ENCODE results near the gene SYNDIG1. TPM values are rescaled to one million over a fixed set of nuclear protein-coding genes. Genes with fewer than 3 reads are reported as not detected.

The SYNDIG1 gene
- total RNA-seq, 1 experiment from 2014 or later, result not detected

- H3K27me3 Mint-ChIP-seq (ENCODE audit: insufficient read depth, unreplicated experiment), result peaks cover 15% of the 10 kb centered on the region
- no peak overlapping the region for H3K4me3 ChIP-seq (ENCODE audit: low read depth, low read length)
- BruUV-seq (replicated peaks), result no TSS peak
- H3K4me1 ChIP-seq, result no peaks in the 10 kb centered on the region
- H3K36me3 Mint-ChIP-seq (ENCODE audit: insufficient read depth, unreplicated experiment), result no peaks in the 10 kb centered on the region
- no peaks in the 10 kb centered on the region for H3K9me3 ChIP-seq
- POLR2A ChIA-PET, result no interaction called here
- H3K4me3 Mint-ChIP-seq (ENCODE audit: unreplicated experiment), result no peak overlapping the region
- H3K27me3 ChIP-seq (replicated peaks; ENCODE audit: control insufficient read depth, insufficient read depth, low read length), result no peaks in the 10 kb centered on the region
- H3K9me3 Mint-ChIP-seq (ENCODE audit: unreplicated experiment), result no peaks in the 10 kb centered on the region
- H3K4me1 Mint-ChIP-seq (ENCODE audit: low read depth, unreplicated experiment), result no peaks in the 10 kb centered on the region
- no peak for DNase-seq
- CTCF ChIA-PET, result no interaction called here
- no peak overlapping the region for H3K27ac Mint-ChIP-seq (ENCODE audit: unreplicated experiment)
- TF ChIP-seq, protein P1, sequence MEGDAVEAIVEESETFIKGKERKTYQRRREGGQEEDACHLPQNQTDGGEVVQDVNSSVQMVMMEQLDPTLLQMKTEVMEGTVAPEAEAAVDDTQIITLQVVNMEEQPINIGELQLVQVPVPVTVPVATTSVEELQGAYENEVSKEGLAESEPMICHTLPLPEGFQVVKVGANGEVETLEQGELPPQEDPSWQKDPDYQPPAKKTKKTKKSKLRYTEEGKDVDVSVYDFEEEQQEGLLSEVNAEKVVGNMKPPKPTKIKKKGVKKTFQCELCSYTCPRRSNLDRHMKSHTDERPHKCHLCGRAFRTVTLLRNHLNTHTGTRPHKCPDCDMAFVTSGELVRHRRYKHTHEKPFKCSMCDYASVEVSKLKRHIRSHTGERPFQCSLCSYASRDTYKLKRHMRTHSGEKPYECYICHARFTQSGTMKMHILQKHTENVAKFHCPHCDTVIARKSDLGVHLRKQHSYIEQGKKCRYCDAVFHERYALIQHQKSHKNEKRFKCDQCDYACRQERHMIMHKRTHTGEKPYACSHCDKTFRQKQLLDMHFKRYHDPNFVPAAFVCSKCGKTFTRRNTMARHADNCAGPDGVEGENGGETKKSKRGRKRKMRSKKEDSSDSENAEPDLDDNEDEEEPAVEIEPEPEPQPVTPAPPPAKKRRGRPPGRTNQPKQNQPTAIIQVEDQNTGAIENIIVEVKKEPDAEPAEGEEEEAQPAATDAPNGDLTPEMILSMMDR (IDR thresholded peaks at IDR 0.05; ENCODE audit: insufficient read depth in 1 of 2, low read depth in 1 of 2, low read length in 1 of 2, severe bottlenecking in 1 of 2, unreplicated experiment in 1 of 2), result no peak
- no peaks in the 10 kb centered on the region for H3K36me3 ChIP-seq (ENCODE audit: control insufficient read depth, insufficient read depth, low read length)
- intact Hi-C loops (cut with micrococcal nuclease; ENCODE audit: unreplicated experiment), result no loop called here
Observed at GRCh38 chr20:24446811-24447210, 22.6 kb upstream of the SYNDIG1 start.

GRCh38 chr20:24448170-24448569, 21.3 kb upstream of the SYNDIG1 start:
- H3K9me3 Mint-ChIP-seq (ENCODE audit: unreplicated experiment), result no peaks in the 10 kb centered on the region
- no peak overlapping the region for H3K27ac Mint-ChIP-seq (ENCODE audit: unreplicated experiment)
- Histone ChIP-seq H3K36me3 (ENCODE audit: control insufficient read depth, insufficient read depth, low read length) (no peaks in the 10 kb centered on the region), H3K4me1 (no peaks in the 10 kb centered on the region), H3K27me3 (replicated peaks; ENCODE audit: control insufficient read depth, insufficient read depth, low read length) (no peaks in the 10 kb centered on the region), H3K9me3 (no peaks in the 10 kb centered on the region), H3K4me3 (ENCODE audit: low read depth, low read length) (no peak overlapping the region)
- peaks cover 23% of the 10 kb centered on the region for H3K27me3 Mint-ChIP-seq (ENCODE audit: insufficient read depth, unreplicated experiment)
- intact Hi-C loops (cut with micrococcal nuclease; ENCODE audit: unreplicated experiment), result no loop called here
- TF ChIP-seq, protein P1 (IDR thresholded peaks at IDR 0.05; ENCODE audit: insufficient read depth in 1 of 2, low read depth in 1 of 2, low read length in 1 of 2, severe bottlenecking in 1 of 2, unreplicated experiment in 1 of 2), result no peak
- no peak overlapping the region for H3K4me3 Mint-ChIP-seq (ENCODE audit: unreplicated experiment)
- ChIA-PET CTCF (interaction anchor here (1.3 kb wide), 1 partner anchor 333 kb away, joined by 5 read pairs; no protein-coding TSS in a partner anchor), POLR2A (no interaction called here)
- DNase-seq, result no peak
- H3K4me1 Mint-ChIP-seq (ENCODE audit: low read depth, unreplicated experiment), result no peaks in the 10 kb centered on the region
- H3K36me3 Mint-ChIP-seq (ENCODE audit: insufficient read depth, unreplicated experiment), result no peaks in the 10 kb centered on the region
- no TSS peak for BruUV-seq (replicated peaks)

DNA sequence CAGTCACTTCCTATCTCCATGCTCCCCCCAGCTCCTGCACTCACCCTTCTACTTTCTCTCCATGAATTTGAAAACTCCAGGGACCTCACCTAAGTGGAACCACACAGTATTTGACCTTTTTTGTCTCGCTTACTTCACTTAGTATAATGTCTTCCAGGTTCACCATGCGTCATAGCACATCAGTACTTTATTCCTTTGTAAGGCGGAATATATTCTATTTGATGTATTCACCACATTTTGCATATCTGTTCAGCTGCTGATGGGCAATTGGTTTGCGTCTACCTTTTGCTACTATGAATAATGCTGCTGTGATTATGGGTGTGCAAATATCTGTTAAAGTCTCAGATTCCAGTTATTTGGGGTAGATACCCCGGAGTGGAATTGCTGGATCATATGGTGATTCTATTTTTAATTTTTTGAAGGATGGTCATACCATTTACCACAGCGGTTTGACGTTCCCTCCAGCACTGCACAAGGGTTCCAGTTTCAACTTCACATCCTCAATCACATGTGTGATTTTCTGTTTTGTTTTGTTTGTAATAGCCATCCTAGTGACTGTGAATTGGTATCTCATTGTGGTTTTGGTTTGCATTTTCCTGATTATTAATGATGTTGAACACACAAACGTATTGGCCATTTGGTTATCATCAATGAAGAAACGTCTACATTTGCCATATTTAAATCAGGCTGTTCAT, 20.3 kb upstream of the SYNDIG1 start:
- H3K27me3 ChIP-seq (replicated peaks; ENCODE audit: control insufficient read depth, insufficient read depth, low read length), result no peaks in the 10 kb centered on the region
- no TSS peak for BruUV-seq (replicated peaks)
- ChIA-PET POLR2A (no interaction called here), CTCF (no interaction called here)
- no peaks in the 10 kb centered on the region for H3K4me1 ChIP-seq
- Mint-ChIP-seq H3K9me3 (ENCODE audit: unreplicated experiment) (no peaks in the 10 kb centered on the region), H3K4me1 (ENCODE audit: low read depth, unreplicated experiment) (no peaks in the 10 kb centered on the region), H3K27me3 (ENCODE audit: insufficient read depth, unreplicated experiment) (peaks cover 30% of the 10 kb centered on the region), H3K36me3 (ENCODE audit: insufficient read depth, unreplicated experiment) (no peaks in the 10 kb centered on the region), H3K4me3 (ENCODE audit: unreplicated experiment) (no peak overlapping the region), H3K27ac (ENCODE audit: unreplicated experiment) (no peak overlapping the region)
- no peak overlapping the region for H3K4me3 ChIP-seq (ENCODE audit: low read depth, low read length)
- DNase-seq, result no peak
- H3K9me3 ChIP-seq, result no peaks in the 10 kb centered on the region
- no peaks in the 10 kb centered on the region for H3K36me3 ChIP-seq (ENCODE audit: control insufficient read depth, insufficient read depth, low read length)
- TF ChIP-seq, protein P1 (IDR thresholded peaks at IDR 0.05; ENCODE audit: insufficient read depth in 1 of 2, low read depth in 1 of 2, low read length in 1 of 2, severe bottlenecking in 1 of 2, unreplicated experiment in 1 of 2), result no peak
- intact Hi-C loops (cut with micrococcal nuclease; ENCODE audit: unreplicated experiment), result no loop called here
